ENCODE measurements around the gene USP25.
"Not testable (repeated sequence)": the region's sequence is repeated elsewhere in the genome, so short reads cannot be mapped to it uniquely, and the experiment has no call there.

USP25 gene

GRCh38 chr21:15732290-15732995 lies 2.7 kb downstream of the USP25 start:
- DNase-seq: no peak

- DNase-seq: no peak
Observed at GRCh38 chr21:15732996-15733329, 3.2 kb downstream of the USP25 start.

GRCh38 chr21:15735409-15735808 lies 5.6 kb downstream of the USP25 start:
- DNase-seq: no peak

- DNase-seq: not testable (repeated sequence)
Observed at GRCh38 chr21:15735931-15736330, 6.1 kb downstream of the USP25 start.

- not testable (repeated sequence) for DNase-seq
Observed at GRCh38 chr21:15738779-15739178, 9.0 kb downstream of the USP25 start.

GRCh38 chr21:15740383-15740782 lies 10.6 kb downstream of the USP25 start:
- no peak for DNase-seq

- DNase-seq: no peak
Observed at GRCh38 chr21:15741510-15741909, 11.7 kb downstream of the USP25 start.

GRCh38 chr21:15742052-15742670 lies 12.4 kb downstream of the USP25 start:
- DNase-seq: no peak

GRCh38 chr21:15742694-15743093 lies 12.9 kb downstream of the USP25 start:
- DNase-seq: no peak

- no peak for DNase-seq
Observed at GRCh38 chr21:15743593-15743992, 13.8 kb downstream of the USP25 start.

- no peak for DNase-seq
Observed at GRCh38 chr21:15744926-15745325, 15.1 kb downstream of the USP25 start.

- no peak for DNase-seq
Observed at GRCh38 chr21:15748586-15748985, 18.8 kb downstream of the USP25 start.

GRCh38 chr21:15749082-15749860 lies 19.5 kb downstream of the USP25 start:
- DNase-seq: no peak

- DNase-seq: no peak
Observed at GRCh38 chr21:15749861-15750159, 20.0 kb downstream of the USP25 start.

GRCh38 chr21:15751037-15751436 lies 21.3 kb downstream of the USP25 start:
- no peak for DNase-seq

GRCh38 chr21:15751546-15751945 lies 21.8 kb downstream of the USP25 start:
- no peak for DNase-seq

- no peak for DNase-seq
Observed at GRCh38 chr21:15752763-15753407, 23.1 kb downstream of the USP25 start.

- no peak for DNase-seq
Observed at GRCh38 chr21:15753741-15754140, 24.0 kb downstream of the USP25 start.

GRCh38 chr21:15754640-15755039 lies 24.9 kb downstream of the USP25 start:
- no peak for DNase-seq

- no peak for DNase-seq
Observed at GRCh38 chr21:15755125-15755524, 25.3 kb downstream of the USP25 start.

- DNase-seq: no peak
Observed at GRCh38 chr21:15759469-15759868, 29.7 kb downstream of the USP25 start.

GRCh38 chr21:15761507-15762100 lies 31.8 kb downstream of the USP25 start:
- no peak for DNase-seq

- no peak for DNase-seq
Observed at GRCh38 chr21:15763359-15763758, 33.6 kb downstream of the USP25 start.
